Nasal cavity respiratory epithelium epithelial cell of viscerocranial mucosa (primary cell): Measurements from ENCODE around the gene MAPK14. TPM values are rescaled to one million over a fixed set of nuclear protein-coding genes. Genes with fewer than 3 reads are reported as not detected.

Experiments
- total RNA-seq: library from RNA; depleted of rRNA; stranded (reverse); fragments of >200 nt; gene quantifications from 2 replicates; pipeline ENCODE4 v1.2.3, GENCODE V29; 2014

MAPK14 gene
- 44.4 and 70.5 TPM in 2 replicates for total RNA-seq

DNA sequence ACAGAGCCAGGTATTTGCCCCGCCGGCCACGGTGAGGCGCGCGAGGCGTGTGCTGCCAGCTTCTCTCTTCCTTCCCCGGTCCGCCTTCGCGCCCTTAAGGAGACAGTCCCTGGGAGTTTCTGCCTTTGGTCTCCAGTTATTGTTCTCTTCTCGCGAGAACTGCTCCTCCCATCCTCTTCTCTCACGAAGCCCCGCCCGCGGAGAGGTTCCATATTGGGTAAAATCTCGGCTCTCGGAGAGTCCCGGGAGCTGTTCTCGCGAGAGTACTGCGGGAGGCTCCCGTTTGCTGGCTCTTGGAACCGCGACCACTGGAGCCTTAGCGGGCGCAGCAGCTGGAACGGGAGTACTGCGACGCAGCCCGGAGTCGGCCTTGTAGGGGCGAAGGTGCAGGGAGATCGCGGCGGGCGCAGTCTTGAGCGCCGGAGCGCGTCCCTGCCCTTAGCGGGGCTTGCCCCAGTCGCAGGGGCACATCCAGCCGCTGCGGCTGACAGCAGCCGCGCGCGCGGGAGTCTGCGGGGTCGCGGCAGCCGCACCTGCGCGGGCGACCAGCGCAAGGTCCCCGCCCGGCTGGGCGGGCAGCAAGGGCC, at the start of gene MAPK14:
Gene MAPK14 (plus strand): TSS at position 308 of the 587 bp plus-strand sequence. CDS start 350 bp downstream, outside the sequence.

DNA sequence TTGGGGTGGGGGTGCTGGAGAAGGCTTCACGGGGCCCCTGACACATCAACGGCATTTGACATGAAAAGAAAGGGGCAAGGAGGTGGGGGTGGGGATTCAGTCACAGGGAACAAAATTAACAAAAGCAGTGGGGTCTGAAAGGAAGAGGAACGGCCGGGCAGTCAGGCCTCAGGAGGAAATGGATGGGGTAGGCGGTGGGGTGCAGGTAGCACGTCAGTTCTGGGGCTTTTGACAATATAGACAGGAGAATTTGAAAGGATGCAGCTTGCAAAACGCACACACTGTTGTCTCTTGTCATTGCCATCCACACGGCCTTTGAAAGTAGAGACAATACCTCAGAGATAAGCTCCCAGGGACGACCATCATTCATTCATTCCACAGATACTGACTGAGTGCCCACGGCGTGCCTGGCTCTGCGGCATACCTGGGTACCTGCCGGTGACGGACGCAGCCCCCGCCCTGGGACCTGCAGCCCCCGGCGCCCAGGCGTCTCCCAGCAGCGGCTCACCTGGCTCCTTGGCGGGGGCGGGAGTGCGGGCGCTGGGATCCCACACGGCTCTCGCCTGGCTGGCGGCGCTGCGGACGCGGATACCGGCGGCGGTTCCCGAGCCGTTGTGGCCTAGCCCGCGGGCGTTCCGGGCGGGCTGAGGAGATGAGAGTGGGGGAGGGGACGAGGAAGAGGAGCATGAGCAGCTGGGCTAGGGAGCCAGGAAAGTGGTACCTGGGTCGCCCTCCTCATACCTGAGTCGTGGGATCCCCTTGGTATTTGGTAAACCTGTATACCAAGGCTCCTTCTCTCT, 3.4 kb upstream of the MAPK14 start, which contains the start of gene SLC26A8:
Gene SLC26A8 (minus strand): TSS at position 646 of the 800 bp plus-strand sequence. CDS start 4,934 bp downstream, outside the sequence.

GRCh38 chr6:36129941-36130666, 102.5 kb downstream of the MAPK14 start, which contains the start of gene MAPK13:
TSS of gene MAPK13 (plus strand) at chr6:36130513. CDS start at chr6:36130583, 70 bp downstream.

Other genes with a start within 250 kb of the MAPK14 start
- not detected in 2 replicates for gene CLPSL1, start 246.8 kb upstream of the MAPK14 start, total RNA-seq
- gene CLPS, start 230.5 kb upstream of the MAPK14 start, total RNA-seq: not detected in 2 replicates
- gene LHFPL5, start 222.5 kb upstream of the MAPK14 start, total RNA-seq: 0.07 TPM in 1 of 2 replicates, not detected in the other
- 77.9 and 108 TPM in 2 replicates for gene SRPK1, start 106.7 kb upstream of the MAPK14 start, total RNA-seq
- gene SLC26A8, start 3.2 kb upstream of the MAPK14 start, total RNA-seq: not detected in 2 replicates
- gene MAPK13, start 102.7 kb downstream of the MAPK14 start, total RNA-seq: 55.0 and 86.6 TPM in 2 replicates
- gene BRPF3, start 168.9 kb downstream of the MAPK14 start, total RNA-seq: 8.2 and 17.4 TPM in 2 replicates
- gene PNPLA1, start 242.3 kb downstream of the MAPK14 start, total RNA-seq: 0.36 and 0.68 TPM in 2 replicates